GM12875 (cell line): ENCODE results near the gene BPIFB6.

Source experiments
- H3K4me3 ChIP-seq: one replicate; pipeline ENCODE4 v1.5.1; 2011; ENCODE audit warnings: low read depth, low read length, control low read depth
- CTCF ChIP-seq: IDR thresholded peaks from 2 replicates; pipeline ENCODE4 v1.5.1; 2011; ENCODE audit warnings: low read depth, mild to moderate bottlenecking, control low read depth, inconsistent platforms, low read length, moderate library complexity, borderline replicate concordance; ENCODE audit not compliant: insufficient read depth

The BPIFB6 gene

GRCh38 chr20:33013701-33014326, 17.6 kb upstream of the BPIFB6 start:
- H3K4me3 ChIP-seq = no peak overlapping the region
- no peak for TF ChIP-seq CTCF

- no peak for TF ChIP-seq CTCF
- H3K4me3 ChIP-seq = no peak overlapping the region
Observed at GRCh38 chr20:33014336-33015113, 16.9 kb upstream of the BPIFB6 start.

GRCh38 chr20:33015114-33015484, 16.3 kb upstream of the BPIFB6 start:
- no peak overlapping the region for H3K4me3 ChIP-seq
- TF ChIP-seq CTCF = no peak

GRCh38 chr20:33015700-33016580, 15.5 kb upstream of the BPIFB6 start:
- TF ChIP-seq CTCF = no peak

GRCh38 chr20:33016581-33017109, 14.8 kb upstream of the BPIFB6 start:
- no peak for TF ChIP-seq CTCF
- no peak overlapping the region for H3K4me3 ChIP-seq

More at GRCh38 chr20:33015700-33016580, 15.5 kb upstream of the BPIFB6 start:
- no peak overlapping the region for H3K4me3 ChIP-seq

- H3K4me3 ChIP-seq = no peak overlapping the region
- no peak for TF ChIP-seq CTCF
Observed at GRCh38 chr20:33017542-33017941, 13.9 kb upstream of the BPIFB6 start.
